CD4-positive, alpha-beta T cell treated with Interleukin-17A for 4 hours (primary cell): ENCODE results near the gene STEAP3.

Source experiments
- DNase-seq: peaks from one replicate; pipeline ENCODE4 v3.0.0-alpha.2; 2020; ENCODE audit warnings: mixed read lengths

Gene STEAP3

GRCh38 chr2:119248311-119248710 lies 24.7 kb downstream of the STEAP3 start:
- DNase-seq, result no peak

- no peak for DNase-seq
These were observed 25.1 kb downstream of the STEAP3 start for GRCh38 chr2:119248751-119249150.

GRCh38 chr2:119249311-119249710 lies 25.7 kb downstream of the STEAP3 start:
- DNase-seq, result no peak

GRCh38 chr2:119249855-119250717 lies 26.5 kb downstream of the STEAP3 start:
- no peak for DNase-seq

GRCh38 chr2:119250718-119251290 lies 27.2 kb downstream of the STEAP3 start:
- no peak for DNase-seq

- DNase-seq, result no peak
These were observed 28.0 kb downstream of the STEAP3 start for GRCh38 chr2:119251652-119252051.

GRCh38 chr2:119252186-119253113 lies 28.8 kb downstream of the STEAP3 start:
- DNase-seq, result no peak

GRCh38 chr2:119253114-119253702 lies 29.6 kb downstream of the STEAP3 start:
- DNase-seq, result no peak

GRCh38 chr2:119253760-119254600 lies 30.3 kb downstream of the STEAP3 start:
- DNase-seq, result no peak

GRCh38 chr2:119254601-119255080 lies 31.0 kb downstream of the STEAP3 start:
- no peak for DNase-seq

- DNase-seq, result no peak
These were observed 32.3 kb downstream of the STEAP3 start for GRCh38 chr2:119255760-119256581.

GRCh38 chr2:119256582-119256921 lies 32.9 kb downstream of the STEAP3 start:
- DNase-seq, result no peak

- no peak for DNase-seq
These were observed 33.6 kb downstream of the STEAP3 start for GRCh38 chr2:119257198-119257597.

- no peak for DNase-seq
These were observed 35.7 kb downstream of the STEAP3 start for GRCh38 chr2:119259296-119259860.

GRCh38 chr2:119260646-119261492 lies 37.2 kb downstream of the STEAP3 start:
- DNase-seq, result no peak

- no peak for DNase-seq
These were observed 38.0 kb downstream of the STEAP3 start for GRCh38 chr2:119261493-119262225.

- no peak for DNase-seq
These were observed 39.4 kb downstream of the STEAP3 start for GRCh38 chr2:119263025-119263424.

GRCh38 chr2:119263656-119264055 lies 40.0 kb downstream of the STEAP3 start:
- no peak for DNase-seq
